Suprapubic skin (tissue), 4 donors: Measurements from ENCODE around the gene CPTP.

Experiments
- EP300 ChIP-seq: sonication (generic); formaldehyde crosslinking; IDR thresholded peaks from one replicate; pipeline ENCODE4 v1.6.1; 2017; ENCODE audit warnings: antibody characterized with exemption
- POLR2A ChIP-seq, 2 donors: fragments of 450-650 bp; IDR thresholded peaks; one replicate each; pipeline ENCODE4 v1.6.1; 2017; ENCODE audit warnings: antibody characterized with exemption in 2 of 2, mild to moderate bottlenecking in 2 of 2, moderate library complexity in 2 of 2
- POLR2AphosphoS5 ChIP-seq, 3 donors: sonication (generic); formaldehyde crosslinking; IDR thresholded peaks; one replicate each; pipeline ENCODE4 v1.6.1; 2017; ENCODE audit warnings: antibody characterized with exemption in 3 of 3
- TF ChIP-seq, protein P1 (sequence below), 2 donors: fragments of 200-600 bp in 1 of 2; fragments of 450-650 bp in 1 of 2; sonication (generic) in 1 of 2; IDR thresholded peaks; one replicate each; pipeline ENCODE4 v1.5.1; 2016 to 2019; ENCODE audit warnings: antibody characterized with exemption in 2 of 2, mild to moderate bottlenecking in 1 of 2, moderate library complexity in 1 of 2

DNA sequence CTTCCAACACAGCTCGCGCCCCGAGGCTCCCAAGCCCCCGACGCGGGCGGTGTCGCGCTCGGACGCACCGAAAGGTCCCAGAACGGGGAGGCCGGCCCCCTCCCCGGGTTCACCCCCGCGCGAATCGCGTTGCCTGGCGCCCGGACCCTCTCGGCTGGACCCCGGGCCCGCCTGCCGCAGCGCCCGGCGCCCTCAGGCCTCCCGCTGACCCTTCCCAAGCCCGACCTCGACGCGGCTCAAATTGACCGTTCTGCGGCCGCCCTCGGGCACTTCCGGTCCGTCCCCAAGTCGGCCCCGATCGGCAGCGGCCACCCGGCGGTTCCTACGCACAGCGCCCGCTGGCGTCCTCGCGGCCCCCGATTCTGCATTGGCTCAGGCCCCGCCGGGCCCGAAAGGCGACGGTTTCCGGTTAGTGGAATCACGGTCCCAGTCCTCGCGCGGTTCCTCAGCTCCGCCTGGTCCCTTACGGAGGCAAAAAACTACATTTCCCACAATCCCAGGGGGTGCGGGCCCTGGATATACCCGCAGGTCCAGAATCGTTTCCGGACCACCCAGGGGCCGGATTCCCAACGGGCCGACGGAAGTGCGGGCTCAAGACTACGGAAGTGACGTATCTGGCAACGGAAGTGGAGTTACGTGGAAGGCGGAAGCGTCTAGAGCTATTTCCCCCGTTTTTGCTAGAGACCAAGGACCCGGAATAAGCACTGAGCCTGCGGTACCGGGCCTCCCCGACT lies 50.5 kb downstream of the CPTP start, which contains the start of gene AURKAIP1:
- TF ChIP-seq, protein P1, sequence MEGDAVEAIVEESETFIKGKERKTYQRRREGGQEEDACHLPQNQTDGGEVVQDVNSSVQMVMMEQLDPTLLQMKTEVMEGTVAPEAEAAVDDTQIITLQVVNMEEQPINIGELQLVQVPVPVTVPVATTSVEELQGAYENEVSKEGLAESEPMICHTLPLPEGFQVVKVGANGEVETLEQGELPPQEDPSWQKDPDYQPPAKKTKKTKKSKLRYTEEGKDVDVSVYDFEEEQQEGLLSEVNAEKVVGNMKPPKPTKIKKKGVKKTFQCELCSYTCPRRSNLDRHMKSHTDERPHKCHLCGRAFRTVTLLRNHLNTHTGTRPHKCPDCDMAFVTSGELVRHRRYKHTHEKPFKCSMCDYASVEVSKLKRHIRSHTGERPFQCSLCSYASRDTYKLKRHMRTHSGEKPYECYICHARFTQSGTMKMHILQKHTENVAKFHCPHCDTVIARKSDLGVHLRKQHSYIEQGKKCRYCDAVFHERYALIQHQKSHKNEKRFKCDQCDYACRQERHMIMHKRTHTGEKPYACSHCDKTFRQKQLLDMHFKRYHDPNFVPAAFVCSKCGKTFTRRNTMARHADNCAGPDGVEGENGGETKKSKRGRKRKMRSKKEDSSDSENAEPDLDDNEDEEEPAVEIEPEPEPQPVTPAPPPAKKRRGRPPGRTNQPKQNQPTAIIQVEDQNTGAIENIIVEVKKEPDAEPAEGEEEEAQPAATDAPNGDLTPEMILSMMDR (IDR thresholded peaks at IDR 0.05), result peak in 1 of 2 donors; percentile 29
- TF ChIP-seq POLR2A (IDR thresholded peaks at IDR 0.05), result peak in 1 of 2 donors; percentile 15
- peak in 2 of 3 donors; percentile 98 to 99 for TF ChIP-seq POLR2AphosphoS5 (IDR thresholded peaks at IDR 0.05)
- no peak for TF ChIP-seq EP300
